SK-N-SH (cell line): ENCODE results near the gene ZFX. TPM values are rescaled to one million over a fixed set of nuclear protein-coding genes. Genes with fewer than 3 reads are reported as not detected.
"Not testable (repeated sequence)": the region's sequence is repeated elsewhere in the genome, so short reads cannot be mapped to it uniquely, and the experiment has no call there.

Experiments used
- CTCF ChIA-PET: fragments of 300-600, 350-600 bp; formaldehyde crosslinking; extraction: SDS; loops from one replicate; lab custom pipeline; 2021; lab: Yijun Ruan, JAX
- POLR2A ChIA-PET: fragments of 350-600 bp; sonication (Branson Sonifier 250); formaldehyde crosslinking; extraction: SDS; loops from one replicate; lab custom pipeline; 2020; ENCODE audit warnings: antibody characterized with exemption, inconsistent platforms; lab: Yijun Ruan, JAX
- DNase-seq: peaks from one replicate; pipeline ENCODE4 v3.0.0; 2012
- H2AFZ ChIP-seq: fragments of 200-600 bp; sonication (generic); 2 replicates; pipeline ENCODE4 v1.8.1; 2016; ENCODE audit warnings: antibody characterized with exemption, mild to moderate bottlenecking, low read depth
- H3F3A ChIP-seq: fragments of 200-600 bp; sonication (generic); replicated peaks from 2 replicates; pipeline ENCODE3; 2016; ENCODE audit warnings: antibody characterized with exemption, mild to moderate bottlenecking; ENCODE audit not compliant: insufficient read depth
- H3K27ac ChIP-seq, 2 experiments: fragments of 200-500 bp in 1 of 2; fragments of 200-600 bp in 1 of 2; sonication (Bioruptor generic) in 1 of 2; sonication (generic), shearing (Covaris generic) in 1 of 2; 2 replicates each; pipeline versions ENCODE4 v1.5.1 to v1.6.1; 2014 to 2016; ENCODE audit warnings: low read depth in 2 of 2, inconsistent platforms in 1 of 2, low read length in 1 of 2, mild to moderate bottlenecking in 1 of 2, mixed read lengths in 1 of 2
- H3K27me3 ChIP-seq: fragments of 200-600 bp; sonication (generic), shearing (Covaris generic); 2 replicates; pipeline ENCODE4 v1.6.1; 2016; ENCODE audit warnings: mixed run types; ENCODE audit not compliant: insufficient read depth
- H3K36me3 ChIP-seq, 2 experiments: fragments of 200-500 bp in 1 of 2; fragments of 200-600 bp in 1 of 2; sonication (Bioruptor generic) in 1 of 2; sonication (generic) in 1 of 2; replicated peaks in 1 of 2; 2 replicates each; pipeline versions ENCODE3 to v1.5.1; 2014 to 2016; ENCODE audit warnings: low read length in 1 of 2, mild to moderate bottlenecking in 1 of 2; ENCODE audit not compliant: insufficient read depth in 2 of 2, control insufficient read depth in 1 of 2
- H3K4me1 ChIP-seq, 2 experiments: fragments of 200-500 bp in 1 of 2; fragments of 200-600 bp in 1 of 2; sonication (Bioruptor generic) in 1 of 2; sonication (generic), shearing (Covaris generic) in 1 of 2; 2 replicates each; pipeline versions ENCODE4 v1.5.1 to v1.6.1; 2014 to 2016; ENCODE audit warnings: low read depth in 1 of 2, low read length in 1 of 2, mixed run types in 1 of 2; ENCODE audit not compliant: insufficient read depth in 2 of 2, control insufficient read depth in 1 of 2
- H3K4me2 ChIP-seq: fragments of 200-600 bp; sonication (generic), shearing (Covaris generic); 2 replicates; pipeline ENCODE4 v1.6.1; 2017; ENCODE audit warnings: mixed run types
- H3K4me3 ChIP-seq, 2 experiments: fragments of 200-500 bp in 1 of 2; fragments of 200-600 bp in 1 of 2; sonication (Bioruptor generic) in 1 of 2; sonication (generic), shearing (Covaris generic) in 1 of 2; 2 replicates each; pipeline versions ENCODE4 v1.5.1 to v1.8.1; 2014 to 2016; ENCODE audit warnings: low read depth in 2 of 2, inconsistent platforms in 1 of 2, low read length in 1 of 2, mild to moderate bottlenecking in 1 of 2, mixed read lengths in 1 of 2, moderate library complexity in 1 of 2
- H3K79me2 ChIP-seq: fragments of 200-600 bp; sonication (generic); 2 replicates; pipeline ENCODE4 v1.8.1; 2017; ENCODE audit warnings: mild to moderate bottlenecking; ENCODE audit not compliant: insufficient read depth
- H3K9ac ChIP-seq: fragments of 200-600 bp; sonication (generic); 2 replicates; pipeline ENCODE4 v1.6.1; 2017; ENCODE audit warnings: mixed run types
- H3K9me2 ChIP-seq: fragments of 200-600 bp; sonication (generic); 2 replicates; pipeline ENCODE4 v1.6.1; 2017; ENCODE audit warnings: mixed run types
- H3K9me3 ChIP-seq: fragments of 200-600 bp; sonication (generic); 2 replicates; pipeline ENCODE4 v1.6.1; 2017; ENCODE audit warnings: mixed run types, mild to moderate bottlenecking, moderate library complexity
- H4K20me1 ChIP-seq: fragments of 200-600 bp; sonication (generic); 2 replicates; pipeline ENCODE4 v1.6.1; 2017; ENCODE audit warnings: mild to moderate bottlenecking, mixed run types; ENCODE audit not compliant: insufficient read depth
- CHD2 ChIP-seq: fragments of 150-350 bp; IDR thresholded peaks from 2 replicates; pipeline ENCODE4 v1.6.1; 2018; ENCODE audit warnings: low read length; ENCODE audit not compliant: partially characterized antibody
- EZH2phosphoT487 ChIP-seq: fragments of 200-600 bp; sonication (generic); IDR thresholded peaks from 2 replicates; pipeline ENCODE4 v1.6.1; 2017; ENCODE audit warnings: low read depth, mixed run types, mild to moderate bottlenecking, antibody characterized with exemption, moderate library complexity, borderline replicate concordance
- FOSL2 ChIP-seq: IDR thresholded peaks from 2 replicates; pipeline ENCODE4 v1.4.0; 2012; ENCODE audit warnings: low read depth, mild to moderate bottlenecking, moderate library complexity, borderline replicate concordance
- FOXJ3 ChIP-seq: sonication (generic); formaldehyde crosslinking; IDR thresholded peaks from 2 replicates; pipeline ENCODE4 v1.5.1; 2020; ENCODE audit warnings: mild to moderate bottlenecking, missing genetic modification reagents
- FOXM1 ChIP-seq: IDR thresholded peaks from 2 replicates; pipeline ENCODE4 v1.4.0; 2012; ENCODE audit warnings: low read depth, mild to moderate bottlenecking
- GABPA ChIP-seq: IDR thresholded peaks from 2 replicates; pipeline ENCODE4 v1.4.0; 2012; ENCODE audit warnings: low read depth, mild to moderate bottlenecking
- MXI1 ChIP-seq: IDR thresholded peaks from 2 replicates; pipeline ENCODE4 v1.6.1; 2012; ENCODE audit warnings: mild to moderate bottlenecking, low read depth, low read length, improper control_type of control experiment
- NRF1 ChIP-seq: IDR thresholded peaks from 2 replicates; pipeline ENCODE4 v1.6.1; 2012; ENCODE audit warnings: low read depth, mild to moderate bottlenecking, low read length
- RAD21 ChIP-seq: IDR thresholded peaks from 2 replicates; pipeline ENCODE4 v1.6.1; 2012; ENCODE audit warnings: mild to moderate bottlenecking, low read length
- RCOR1 ChIP-seq: fragments of 150-350 bp; IDR thresholded peaks from 2 replicates; pipeline ENCODE4 v1.6.1; 2017; ENCODE audit warnings: antibody characterized with exemption, low read length
- RFX5 ChIP-seq: IDR thresholded peaks from 2 replicates; pipeline ENCODE4 v1.6.1; 2012; ENCODE audit warnings: mild to moderate bottlenecking, improper control_type of control experiment, low read length
- RXRA ChIP-seq: IDR thresholded peaks from 2 replicates; pipeline ENCODE4 v1.4.0; 2012; ENCODE audit warnings: low read depth, mild to moderate bottlenecking, borderline replicate concordance
- SIN3A ChIP-seq: IDR thresholded peaks from 2 replicates; pipeline ENCODE4 v1.6.1; 2012; ENCODE audit warnings: low read depth, mild to moderate bottlenecking, low read length, moderate library complexity, borderline replicate concordance
- TAF1 ChIP-seq: IDR thresholded peaks from 2 replicates; pipeline ENCODE4 v1.6.1; 2012; ENCODE audit warnings: low read depth, mild to moderate bottlenecking, low read length, moderate library complexity, borderline replicate concordance
- TCF12 ChIP-seq: IDR thresholded peaks from 2 replicates; pipeline ENCODE4 v1.4.0; 2012
- YY1 ChIP-seq: IDR thresholded peaks from 2 replicates; pipeline ENCODE4 v1.4.0; 2012; ENCODE audit warnings: low read depth, mild to moderate bottlenecking
- WGBS: methylation state at CpG from one replicate; pipeline ENCODE4 v1.1.6; 2017; ENCODE audit warnings: low lambda C conversion rate; 5-methylcytosine and 5-hydroxymethylcytosine counted together
- polyA plus RNA-seq, 3 experiments: library from polyadenylated mRNA; depleted of rRNA; stranded (reverse); fragments of >200 nt; gene quantifications; 2 replicates each; pipeline ENCODE4 v1.2.3, GENCODE V29; 2012
- TF ChIP-seq, protein P1 (sequence below): IDR thresholded peaks from 2 replicates; pipeline ENCODE4 v1.4.0; 2012; ENCODE audit warnings: low read depth, borderline replicate concordance

Gene ZFX
- polyA plus RNA-seq, 1 of the 3 experiments (the other 2 are of a cell fraction), result 9.0 TPM

DNA sequence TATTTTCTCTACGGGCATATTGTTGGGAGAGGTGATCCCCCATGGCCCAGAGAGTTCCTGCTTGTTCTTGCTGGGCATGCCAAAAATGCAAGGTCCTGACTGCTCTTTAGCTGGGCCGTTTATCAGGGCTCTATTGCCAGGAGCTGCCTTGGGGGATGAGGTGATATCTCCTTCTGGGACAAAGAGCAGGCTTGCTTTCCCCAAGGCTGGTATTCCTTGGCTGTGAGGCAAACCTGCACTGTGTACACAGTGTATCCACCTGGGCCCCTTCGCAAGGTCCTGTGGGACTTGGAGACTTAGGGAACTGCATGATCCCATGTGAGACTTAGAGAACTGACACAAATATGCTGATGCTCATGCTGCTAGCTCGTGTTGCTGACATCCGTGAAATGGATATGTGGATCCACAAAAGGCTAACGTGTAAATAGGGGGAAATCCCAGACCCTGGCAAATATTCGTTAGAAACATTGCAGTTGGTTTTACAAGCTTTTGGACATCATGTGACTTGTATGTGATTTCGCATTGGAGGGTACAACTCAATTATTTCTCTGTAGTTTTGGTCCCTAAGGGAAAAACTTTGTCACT, 24.4 kb upstream of the ZFX start:
- Histone ChIP-seq H3K27me3 (peaks cover 4% of the 10 kb centered on the region; the same call in 1 of the 2 replicates), H3F3A (no peaks in the 10 kb centered on the region), H3K4me3 (no peak overlapping the region), H3K27ac (no peak overlapping the region), H3K9ac (no peak overlapping the region), H3K79me2 (no peaks in the 10 kb centered on the region), H3K9me2 (no peaks in the 10 kb centered on the region), H3K4me2 (no peak overlapping the region), H3K4me1 (no peaks in the 10 kb centered on the region), H2AFZ (no peak overlapping the region), H3K36me3 (no peaks in the 10 kb centered on the region), H4K20me1 (no peaks in the 10 kb centered on the region), H3K9me3 (no peaks in the 10 kb centered on the region)
- 44% methylated on average over 8 of the region's 8 CpGs for WGBS
- no peak for TF ChIP-seq RAD21
- no peak for TF ChIP-seq MXI1
- no peak for TF ChIP-seq RFX5
- no peak for TF ChIP-seq RXRA
- TF ChIP-seq, protein P1, sequence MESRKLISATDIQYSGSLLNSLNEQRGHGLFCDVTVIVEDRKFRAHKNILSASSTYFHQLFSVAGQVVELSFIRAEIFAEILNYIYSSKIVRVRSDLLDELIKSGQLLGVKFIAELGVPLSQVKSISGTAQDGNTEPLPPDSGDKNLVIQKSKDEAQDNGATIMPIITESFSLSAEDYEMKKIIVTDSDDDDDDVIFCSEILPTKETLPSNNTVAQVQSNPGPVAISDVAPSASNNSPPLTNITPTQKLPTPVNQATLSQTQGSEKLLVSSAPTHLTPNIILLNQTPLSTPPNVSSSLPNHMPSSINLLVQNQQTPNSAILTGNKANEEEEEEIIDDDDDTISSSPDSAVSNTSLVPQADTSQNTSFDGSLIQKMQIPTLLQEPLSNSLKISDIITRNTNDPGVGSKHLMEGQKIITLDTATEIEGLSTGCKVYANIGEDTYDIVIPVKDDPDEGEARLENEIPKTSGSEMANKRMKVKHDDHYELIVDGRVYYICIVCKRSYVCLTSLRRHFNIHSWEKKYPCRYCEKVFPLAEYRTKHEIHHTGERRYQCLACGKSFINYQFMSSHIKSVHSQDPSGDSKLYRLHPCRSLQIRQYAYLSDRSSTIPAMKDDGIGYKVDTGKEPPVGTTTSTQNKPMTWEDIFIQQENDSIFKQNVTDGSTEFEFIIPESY, result no peak
- no peak for TF ChIP-seq NRF1
- no peak for TF ChIP-seq SIN3A
- TF ChIP-seq FOSL2, result no peak
- POLR2A ChIA-PET, result no interaction called here
- DNase-seq, result no peak
- CTCF ChIA-PET, result interaction anchor here (0.8 to 1.3 kb wide), 2 partner anchors 12 to 29 kb away, joined by 3 to 4 read pairs; no protein-coding TSS in a partner anchor

DNA sequence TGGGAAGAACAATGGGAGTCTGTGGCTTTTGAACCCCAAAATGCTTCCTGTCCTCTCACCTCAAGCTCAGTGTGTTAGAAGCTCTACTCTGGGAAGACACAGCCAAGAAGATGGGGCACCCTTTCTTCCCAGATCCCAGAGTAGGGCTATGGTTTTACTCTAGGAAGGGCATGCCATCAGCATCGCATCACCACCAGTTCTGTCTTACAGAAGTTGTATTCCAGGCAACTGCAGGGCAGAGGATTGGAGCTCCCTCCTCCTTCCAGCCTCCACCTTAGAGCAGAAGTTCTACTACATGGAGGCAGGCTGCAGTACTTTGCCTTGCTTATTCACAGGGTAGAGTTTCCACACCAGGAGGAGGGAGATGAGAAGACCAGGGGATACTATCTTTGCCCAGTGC, 18.1 kb upstream of the ZFX start:
- no peaks in the 10 kb centered on the region for H3F3A ChIP-seq
- ChIA-PET CTCF (no interaction called here), POLR2A (no interaction called here)
- no peak overlapping the region for H2AFZ ChIP-seq
- H3K36me3 ChIP-seq, result no peaks in the 10 kb centered on the region
- H3K79me2 ChIP-seq, result no peaks in the 10 kb centered on the region
- DNase-seq, result no peak
- no peak overlapping the region for H3K4me2 ChIP-seq
- H3K9me2 ChIP-seq, result no peaks in the 10 kb centered on the region
- H3K4me3 ChIP-seq, result no peak overlapping the region
- no peaks in the 10 kb centered on the region for H3K4me1 ChIP-seq
- no peak for TF ChIP-seq TCF12
- no peaks in the 10 kb centered on the region for H3K9me3 ChIP-seq
- 71% methylated on average over 1 of the region's 1 CpG for WGBS
- H3K9ac ChIP-seq, result no peak overlapping the region
- no peak overlapping the region for H3K27ac ChIP-seq
- H4K20me1 ChIP-seq, result no peaks in the 10 kb centered on the region
- no peaks in the 10 kb centered on the region; the same call in 1 of the 2 replicates for H3K27me3 ChIP-seq

DNA sequence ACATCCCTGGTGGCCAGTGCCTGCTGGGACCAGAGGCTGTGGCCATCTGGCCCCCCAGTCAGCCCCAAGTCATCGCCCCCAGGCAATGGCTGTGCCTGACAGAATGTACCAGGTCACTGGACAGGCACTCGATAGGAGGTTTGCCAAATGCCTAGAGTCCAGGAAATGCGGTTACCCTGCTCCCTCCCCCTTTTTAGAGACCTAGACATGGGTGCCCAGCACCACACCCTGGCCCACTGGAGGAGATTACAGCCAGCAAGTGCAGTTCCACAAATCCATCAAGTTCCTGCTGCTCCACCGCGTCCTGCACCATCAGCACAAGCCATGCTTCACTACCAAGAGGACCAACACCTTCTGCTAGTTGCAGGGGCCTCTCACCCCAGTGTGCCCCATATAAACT, 16.2 kb upstream of the ZFX start:
- Histone ChIP-seq H3K79me2 (no peaks in the 10 kb centered on the region), H3F3A (no peaks in the 10 kb centered on the region), H3K4me3 (no peak overlapping the region), H3K27me3 (no peaks in the 10 kb centered on the region; the same call in 1 of the 2 replicates), H4K20me1 (no peaks in the 10 kb centered on the region), H3K9ac (no peak overlapping the region), H3K9me2 (no peaks in the 10 kb centered on the region), H3K4me2 (no peak overlapping the region), H3K9me3 (no peaks in the 10 kb centered on the region), H3K27ac (no peak overlapping the region), H3K36me3 (no peaks in the 10 kb centered on the region), H2AFZ (no peak overlapping the region), H3K4me1 (no peaks in the 10 kb centered on the region)
- no peak for TF ChIP-seq GABPA
- no peak for TF ChIP-seq FOXM1
- TF ChIP-seq MXI1, result no peak
- no peak for TF ChIP-seq CHD2
- TF ChIP-seq YY1, result no peak
- TF ChIP-seq RCOR1, result no peak
- TF ChIP-seq TAF1, result no peak
- no peak for TF ChIP-seq FOXJ3
- TF ChIP-seq EZH2phosphoT487, result no peak
- ChIA-PET POLR2A (no interaction called here), CTCF (no interaction called here)
- no peak for DNase-seq
- 66% methylated on average over 5 of the region's 5 CpGs for WGBS

DNA sequence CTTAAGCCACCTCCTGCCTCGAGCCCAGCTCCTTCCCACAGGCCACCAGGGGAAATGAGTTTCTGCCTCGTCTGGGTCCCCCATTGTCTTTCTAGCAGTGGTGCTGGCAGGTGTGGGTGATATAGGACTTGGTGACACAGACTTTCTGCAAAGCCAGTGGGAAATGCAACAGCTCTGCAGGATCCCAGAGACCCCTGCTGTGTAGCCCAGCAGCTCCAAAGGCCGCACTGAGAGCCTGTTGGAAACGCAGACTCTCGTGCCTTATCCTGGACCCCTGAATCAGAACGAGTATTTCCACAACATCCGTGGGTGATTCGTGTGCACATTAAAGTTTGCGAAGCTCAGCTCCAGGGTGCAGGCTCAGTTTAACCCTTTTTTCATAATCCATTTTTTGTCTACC, 13.8 kb upstream of the ZFX start:
- H3K4me3 ChIP-seq, H3K4me2 ChIP-seq, H3K9ac ChIP-seq, H3K27ac ChIP-seq, H3F3A ChIP-seq, H2AFZ ChIP-seq, H3K9me2 ChIP-seq, POLR2A ChIA-PET, H3K27me3 ChIP-seq, H4K20me1 ChIP-seq, H3K36me3 ChIP-seq, CTCF ChIA-PET, DNase-seq, H3K9me3 ChIP-seq, H3K4me1 ChIP-seq, H3K79me2 ChIP-seq: not testable (repeated sequence)
- 54% methylated on average over 4 of the region's 9 CpGs for WGBS
